ENCODE results near the gene CRACR2A. TPM values are rescaled to one million over a fixed set of nuclear protein-coding genes. Genes with fewer than 3 reads are reported as not detected.
A peak's percentile ranks its signal among the peaks of the same experiment; 100 is the strongest.

Gene CRACR2A
- total RNA-seq, 2 experiments from 2014 or later = 28.2 to 31.1 TPM

DNA sequence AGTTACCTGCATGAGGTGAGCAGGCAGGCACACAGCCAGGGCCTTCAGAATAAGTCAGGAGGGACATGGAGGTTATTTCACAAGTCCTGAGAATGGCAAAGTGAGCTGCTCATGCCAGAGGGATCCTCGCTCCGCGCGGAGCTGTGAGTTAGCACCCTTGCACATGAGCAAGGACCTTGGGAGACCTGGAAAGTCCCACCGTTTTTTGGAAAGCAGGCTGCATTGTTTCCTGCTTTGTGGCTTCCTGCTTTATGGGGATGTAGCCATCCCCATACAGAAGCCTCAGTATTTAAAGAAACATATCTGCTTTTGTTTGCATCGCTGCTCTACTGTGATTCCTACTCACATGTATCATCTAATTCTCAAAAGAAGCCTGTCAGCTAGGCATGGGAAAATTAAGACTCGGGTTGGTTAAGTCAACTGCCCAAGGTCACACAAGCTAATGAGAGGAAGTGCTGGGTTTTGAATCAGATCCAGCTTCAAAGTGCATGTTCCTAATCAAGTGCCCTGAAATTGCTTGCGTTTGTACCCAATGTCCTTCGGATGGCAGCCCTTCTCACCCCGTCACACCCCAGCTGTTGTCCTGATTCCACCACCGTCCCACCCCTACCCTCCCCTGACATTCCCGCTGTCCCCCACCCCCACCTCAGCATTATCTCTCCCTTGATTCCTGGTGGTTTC lies 106.2 kb downstream of the CRACR2A start:
- no peak for TF ChIP-seq CTCF (conservative IDR thresholded peaks at IDR 0.05; ENCODE audit: low read length)
- TF ChIP-seq EZH2phosphoT487 (IDR thresholded peaks at IDR 0.05; ENCODE audit: borderline replicate concordance, low read depth, low read length) = no peak
- ChIA-PET CTCF (ENCODE audit: unreplicated experiment) (no interaction called here), POLR2A (no interaction called here)
- Histone ChIP-seq H3K79me2 (ENCODE audit: insufficient read depth, low read depth, low read length) (no peaks in the 10 kb centered on the region), H3K36me3 (ENCODE audit: insufficient read depth, low read length) (peaks cover 55% of the 10 kb centered on the region), H3K4me3 (ENCODE audit: low read depth, low read length, poor library complexity, severe bottlenecking) (no peak overlapping the region), H3K9me2 (ENCODE audit: insufficient read depth, low read length) (no peaks in the 10 kb centered on the region), H3K4me2 (ENCODE audit: low read length) (no peak overlapping the region), H3K9me3 (ENCODE audit: low read length) (no peaks in the 10 kb centered on the region), H3K27ac (ENCODE audit: low read depth, low read length, poor library complexity, severe bottlenecking) (no peak overlapping the region), H2AFZ (ENCODE audit: low read length) (no peak overlapping the region), H3K4me1 (ENCODE audit: insufficient read depth, low read length, poor library complexity, severe bottlenecking) (peaks cover 6% of the 10 kb centered on the region), H4K20me1 (ENCODE audit: insufficient read depth, low read length) (no peaks in the 10 kb centered on the region)
- DNase-seq (ENCODE audit: low spot score) = peak; percentile 4
- intact Hi-C loops (cut with micrococcal nuclease; ENCODE audit: unreplicated experiment) = no loop called here
- no TSS peak for BruUV-seq (replicated peaks)

- Histone ChIP-seq H4K20me1 (ENCODE audit: insufficient read depth, low read length) (no peaks in the 10 kb centered on the region), H3K27ac (ENCODE audit: low read depth, low read length, poor library complexity, severe bottlenecking) (no peak overlapping the region), H3K36me3 (ENCODE audit: insufficient read depth, low read length) (peaks cover 49% of the 10 kb centered on the region), H3K4me3 (ENCODE audit: low read depth, low read length, poor library complexity, severe bottlenecking) (no peak overlapping the region), H3K4me2 (ENCODE audit: low read length) (no peak overlapping the region), H2AFZ (ENCODE audit: low read length) (no peak overlapping the region), H3K9me3 (ENCODE audit: low read length) (no peaks in the 10 kb centered on the region), H3K9me2 (ENCODE audit: insufficient read depth, low read length) (no peaks in the 10 kb centered on the region), H3K79me2 (ENCODE audit: insufficient read depth, low read depth, low read length) (no peaks in the 10 kb centered on the region), H3K4me1 (ENCODE audit: insufficient read depth, low read length, poor library complexity, severe bottlenecking) (peaks cover 6% of the 10 kb centered on the region)
- TF ChIP-seq EZH2phosphoT487 (IDR thresholded peaks at IDR 0.05; ENCODE audit: borderline replicate concordance, low read depth, low read length) (no peak), CTCF (conservative IDR thresholded peaks at IDR 0.05; ENCODE audit: low read length) (no peak)
- intact Hi-C loops (cut with micrococcal nuclease; ENCODE audit: unreplicated experiment) = no loop called here
- no peak for DNase-seq (ENCODE audit: low spot score)
- ChIA-PET CTCF (ENCODE audit: unreplicated experiment) (no interaction called here), POLR2A (no interaction called here)
- BruUV-seq (replicated peaks) = no TSS peak
Measured at GRCh38 chr12:3645091-3645490, 107.8 kb downstream of the CRACR2A start.

DNA sequence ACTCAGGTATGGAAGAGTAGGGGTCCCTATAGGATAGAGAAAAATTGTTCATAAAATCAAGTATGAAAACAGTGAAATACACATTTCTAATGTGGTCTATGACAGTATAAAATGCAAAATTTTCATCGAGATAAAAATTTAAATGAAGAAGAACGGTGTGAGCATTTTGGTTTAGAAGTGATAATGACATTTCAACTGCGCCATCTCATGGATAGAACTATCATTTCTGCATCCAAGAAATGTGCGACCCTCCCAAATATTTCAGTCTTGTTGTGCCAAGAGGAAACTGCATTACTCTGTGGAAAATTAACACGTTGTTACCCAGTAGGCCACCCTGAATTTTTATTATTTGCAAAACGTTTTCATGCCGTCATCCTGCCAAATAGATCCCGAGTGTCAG lies 108.8 kb downstream of the CRACR2A start:
- Histone ChIP-seq H2AFZ (ENCODE audit: low read length) (no peak overlapping the region), H3K9me3 (ENCODE audit: low read length) (no peaks in the 10 kb centered on the region), H3K4me2 (ENCODE audit: low read length) (no peak overlapping the region), H3K27ac (ENCODE audit: low read depth, low read length, poor library complexity, severe bottlenecking) (no peak overlapping the region), H3K4me3 (ENCODE audit: low read depth, low read length, poor library complexity, severe bottlenecking) (no peak overlapping the region), H3K79me2 (ENCODE audit: insufficient read depth, low read depth, low read length) (no peaks in the 10 kb centered on the region), H4K20me1 (ENCODE audit: insufficient read depth, low read length) (no peaks in the 10 kb centered on the region), H3K4me1 (ENCODE audit: insufficient read depth, low read length, poor library complexity, severe bottlenecking) (peaks cover 6% of the 10 kb centered on the region), H3K36me3 (ENCODE audit: insufficient read depth, low read length) (peaks cover 44% of the 10 kb centered on the region), H3K9me2 (ENCODE audit: insufficient read depth, low read length) (no peaks in the 10 kb centered on the region)
- intact Hi-C loops (cut with micrococcal nuclease; ENCODE audit: unreplicated experiment) = no loop called here
- CTCF ChIA-PET (ENCODE audit: unreplicated experiment) = no interaction called here
- DNase-seq (ENCODE audit: low spot score) = no peak
- no TSS peak for BruUV-seq (replicated peaks)
- POLR2A ChIA-PET = no interaction called here
- TF ChIP-seq EZH2phosphoT487 (IDR thresholded peaks at IDR 0.05; ENCODE audit: borderline replicate concordance, low read depth, low read length) = no peak
- 0 out of 2 replicates have a peak, but pooled peaks have one; percentile 18 for TF ChIP-seq CTCF (conservative IDR thresholded peaks at IDR 0.05; ENCODE audit: low read length)
